H1 (cell line): ENCODE results near the gene GSG1L2.

ENCODE experiments used
- BACH1 ChIP-seq: IDR thresholded peaks from 2 replicates; pipeline ENCODE4 v1.6.1; 2012; ENCODE audit warnings: low read length, improper control_type of control experiment
- RFX5 ChIP-seq: IDR thresholded peaks from 2 replicates; pipeline ENCODE4 v1.6.1; 2011; ENCODE audit warnings: low read depth, low read length, improper control_type of control experiment, borderline replicate concordance
- SIN3A ChIP-seq, 2 experiments: IDR thresholded peaks in 1 of 2; conservative IDR thresholded peaks in 1 of 2; 2 replicates each; pipeline ENCODE4 v1.6.1; 2011 to 2012; ENCODE audit warnings: low read length in 2 of 2, improper control_type of control experiment in 1 of 2, low read depth in 1 of 2, mild to moderate bottlenecking in 1 of 2
- TEAD4 ChIP-seq: IDR thresholded peaks from 2 replicates; pipeline ENCODE4 v1.6.1; 2012; ENCODE audit warnings: low read depth, low read length, inconsistent platforms, mixed read lengths
- USF2 ChIP-seq: IDR thresholded peaks from 2 replicates; pipeline ENCODE4 v1.6.1; 2011; ENCODE audit warnings: low read length, improper control_type of control experiment
- YY1 ChIP-seq: IDR thresholded peaks from 2 replicates; pipeline ENCODE4 v1.6.1; 2011; ENCODE audit warnings: low read depth, mild to moderate bottlenecking, low read length
- TF ChIP-seq, protein P1 (sequence below), 3 experiments: IDR thresholded peaks; 1 replicate in 2 of 3; 2 replicates in 1 of 3; pipeline versions ENCODE4 v1.5.1 to v1.6.1; 2011; ENCODE audit warnings: low read length in 3 of 3, mild to moderate bottlenecking in 3 of 3, inconsistent platforms in 2 of 3, low read depth in 1 of 3, moderate library complexity in 1 of 3; ENCODE audit not compliant: insufficient read depth in 1 of 3; ENCODE audit errors: control extremely low read depth in 1 of 3

DNA sequence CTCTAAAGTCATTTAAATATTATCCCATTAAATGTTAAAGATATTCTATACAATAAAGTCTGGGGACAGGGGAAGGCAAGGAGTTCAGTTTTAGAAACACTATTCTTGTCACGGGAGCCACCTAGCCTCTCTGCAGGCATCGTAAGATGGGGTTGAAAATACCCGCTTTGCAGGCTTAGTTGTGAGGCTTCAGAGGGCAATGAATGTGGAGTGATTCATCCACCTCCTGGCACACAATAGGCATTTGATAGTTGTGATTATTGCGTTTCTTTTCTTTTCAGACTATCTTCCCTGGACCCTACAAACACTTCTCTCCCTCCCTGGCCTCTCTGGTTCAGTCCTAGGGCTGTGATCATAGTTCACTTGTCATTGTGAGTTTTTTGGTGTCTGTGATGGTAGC is 23.4 kb upstream of the GSG1L2 start:
- TF ChIP-seq USF2 (no peak), YY1 (no peak), BACH1 (no peak), SIN3A (conservative IDR thresholded peaks at IDR 0.05 in 1 of 2, IDR thresholded peaks at IDR 0.05 in 1 of 2; ENCODE audit: low read depth in 1 of 2, low read length in 2 of 2) (no peak), RFX5 (no peak), TEAD4 (no peak)
- TF ChIP-seq, protein P1, sequence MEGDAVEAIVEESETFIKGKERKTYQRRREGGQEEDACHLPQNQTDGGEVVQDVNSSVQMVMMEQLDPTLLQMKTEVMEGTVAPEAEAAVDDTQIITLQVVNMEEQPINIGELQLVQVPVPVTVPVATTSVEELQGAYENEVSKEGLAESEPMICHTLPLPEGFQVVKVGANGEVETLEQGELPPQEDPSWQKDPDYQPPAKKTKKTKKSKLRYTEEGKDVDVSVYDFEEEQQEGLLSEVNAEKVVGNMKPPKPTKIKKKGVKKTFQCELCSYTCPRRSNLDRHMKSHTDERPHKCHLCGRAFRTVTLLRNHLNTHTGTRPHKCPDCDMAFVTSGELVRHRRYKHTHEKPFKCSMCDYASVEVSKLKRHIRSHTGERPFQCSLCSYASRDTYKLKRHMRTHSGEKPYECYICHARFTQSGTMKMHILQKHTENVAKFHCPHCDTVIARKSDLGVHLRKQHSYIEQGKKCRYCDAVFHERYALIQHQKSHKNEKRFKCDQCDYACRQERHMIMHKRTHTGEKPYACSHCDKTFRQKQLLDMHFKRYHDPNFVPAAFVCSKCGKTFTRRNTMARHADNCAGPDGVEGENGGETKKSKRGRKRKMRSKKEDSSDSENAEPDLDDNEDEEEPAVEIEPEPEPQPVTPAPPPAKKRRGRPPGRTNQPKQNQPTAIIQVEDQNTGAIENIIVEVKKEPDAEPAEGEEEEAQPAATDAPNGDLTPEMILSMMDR (IDR thresholded peaks at IDR 0.05; ENCODE audit: control extremely low read depth in 1 of 3, insufficient read depth in 1 of 3, low read depth in 1 of 3, low read length in 3 of 3) = no peak
